GM13977 (cell line): Measurements from ENCODE around the gene TMC4.
"Not testable (repeated sequence)": the region's sequence is repeated elsewhere in the genome, so short reads cannot be mapped to it uniquely, and the experiment has no call there.

ENCODE experiments used
- DNase-seq: peaks from one replicate; pipeline ENCODE4 v3.0.0; 2012; ENCODE audit warnings: low spot score
- in situ Hi-C: fragments of 300-500 bp; cut with MboI; formaldehyde crosslinking; loops from one replicate; pipeline ENCODE4 v1.12.0; 2022; ENCODE audit warnings: low sequenced_read_pairs, low pct_unique_long_range_greater_than_20kb, mixed read lengths, inconsistent platforms; ENCODE audit not compliant: unreplicated experiment
- TF ChIP-seq, protein P1 (sequence below): IDR thresholded peaks from 2 replicates; pipeline ENCODE4 v1.5.1; 2012; ENCODE audit warnings: mild to moderate bottlenecking, control low read depth; ENCODE audit not compliant: insufficient read depth; ENCODE audit errors: extremely low read depth, missing control alignments

Gene TMC4

GRCh38 chr19:54173359-54173699 is 369 bp upstream of the TMC4 start:
- TF ChIP-seq, protein P1, sequence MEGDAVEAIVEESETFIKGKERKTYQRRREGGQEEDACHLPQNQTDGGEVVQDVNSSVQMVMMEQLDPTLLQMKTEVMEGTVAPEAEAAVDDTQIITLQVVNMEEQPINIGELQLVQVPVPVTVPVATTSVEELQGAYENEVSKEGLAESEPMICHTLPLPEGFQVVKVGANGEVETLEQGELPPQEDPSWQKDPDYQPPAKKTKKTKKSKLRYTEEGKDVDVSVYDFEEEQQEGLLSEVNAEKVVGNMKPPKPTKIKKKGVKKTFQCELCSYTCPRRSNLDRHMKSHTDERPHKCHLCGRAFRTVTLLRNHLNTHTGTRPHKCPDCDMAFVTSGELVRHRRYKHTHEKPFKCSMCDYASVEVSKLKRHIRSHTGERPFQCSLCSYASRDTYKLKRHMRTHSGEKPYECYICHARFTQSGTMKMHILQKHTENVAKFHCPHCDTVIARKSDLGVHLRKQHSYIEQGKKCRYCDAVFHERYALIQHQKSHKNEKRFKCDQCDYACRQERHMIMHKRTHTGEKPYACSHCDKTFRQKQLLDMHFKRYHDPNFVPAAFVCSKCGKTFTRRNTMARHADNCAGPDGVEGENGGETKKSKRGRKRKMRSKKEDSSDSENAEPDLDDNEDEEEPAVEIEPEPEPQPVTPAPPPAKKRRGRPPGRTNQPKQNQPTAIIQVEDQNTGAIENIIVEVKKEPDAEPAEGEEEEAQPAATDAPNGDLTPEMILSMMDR, result no peak
- in situ Hi-C loops, result no loop called here
- no peak for DNase-seq

- in situ Hi-C loops, DNase-seq: not testable (repeated sequence)
Measured at GRCh38 chr19:54171736-54172431, 1.1 kb downstream of the TMC4 start.

GRCh38 chr19:54169149-54169740 is 3.7 kb downstream of the TMC4 start:
- DNase-seq, result no peak
- in situ Hi-C loops, result no loop called here

DNA sequence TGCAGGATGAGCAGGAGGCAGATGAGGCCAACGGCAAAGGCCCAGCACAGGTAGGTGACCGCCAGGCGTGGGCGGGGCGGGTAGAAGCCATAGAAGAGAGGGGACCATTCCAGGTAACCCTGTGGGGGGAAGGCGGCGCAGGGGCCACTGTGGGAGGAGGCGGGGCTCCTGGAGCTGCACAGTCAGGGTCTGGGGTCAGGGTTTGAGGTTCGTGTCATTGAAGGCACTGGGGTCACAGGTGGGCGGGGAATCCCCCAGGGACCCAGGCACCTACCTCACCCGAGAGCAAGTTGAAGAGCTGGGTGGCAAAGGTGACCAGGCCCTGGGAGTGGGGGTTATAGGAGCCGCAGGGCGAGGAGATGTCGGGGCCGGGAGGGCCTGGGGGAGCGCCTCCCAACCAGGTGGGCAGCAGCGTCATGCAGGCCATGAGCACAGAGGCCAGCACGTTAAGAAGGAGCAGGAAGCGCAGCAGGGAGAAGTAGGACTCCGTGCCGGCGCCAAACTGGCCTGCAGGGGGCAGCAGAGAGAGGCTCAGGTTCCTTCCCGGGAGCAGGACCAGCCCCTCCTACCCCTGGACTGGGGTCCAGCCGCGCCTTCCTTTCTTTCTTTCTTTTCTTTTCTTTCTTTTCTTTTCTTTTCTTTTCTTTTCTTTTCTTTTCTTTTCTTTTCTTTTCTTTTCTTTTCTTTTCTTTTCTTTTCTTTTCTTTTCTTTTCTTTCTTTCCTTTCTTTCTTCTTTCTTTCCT is 4.6 kb downstream of the TMC4 start:
- TF ChIP-seq, protein P1, result peak; percentile 95
- DNase-seq, result peak; percentile 92
- in situ Hi-C loops, result no loop called here

More at GRCh38 chr19:54169149-54169740, 3.7 kb downstream of the TMC4 start:
- TF ChIP-seq, protein P1, result no peak

GRCh38 chr19:54165222-54165621 is 7.7 kb downstream of the TMC4 start:
- TF ChIP-seq, protein P1, result no peak
- no peak for DNase-seq
- in situ Hi-C loops, result no loop called here

GRCh38 chr19:54164369-54165068 is 8.4 kb downstream of the TMC4 start:
- in situ Hi-C loops, result no loop called here
- peak; percentile 44 for DNase-seq
- TF ChIP-seq, protein P1, result no peak
